Inflammatory macrophage treated with lipopolysaccharide for 4 hours (primary cell): Measurements from ENCODE around the gene ZNF10.

ENCODE experiments used
- DNase-seq: peaks from one replicate; pipeline ENCODE4 v3.0.0-alpha.2; 2020

Gene ZNF10

GRCh38 chr12:133130038-133130807, at the start of gene ZNF10, which contains the start of gene ZNF891:
Gene ZNF10, plus strand, starts transcription at chr12:133130627. Its CDS starts 13,866 bp downstream, at chr12:133144493.
Gene ZNF891, minus strand, starts transcription at chr12:133130274. Its CDS starts 8,356 bp downstream, at chr12:133121918.
- peak; percentile 92 for DNase-seq

GRCh38 chr12:133081159-133081780, 49.2 kb upstream of the ZNF10 start:
- no peak for DNase-seq

- no peak for DNase-seq
Observed at GRCh38 chr12:133083345-133083744, 47.1 kb upstream of the ZNF10 start.

GRCh38 chr12:133105620-133106019, 24.8 kb upstream of the ZNF10 start:
- no peak for DNase-seq

GRCh38 chr12:133106253-133106652, 24.2 kb upstream of the ZNF10 start:
- no peak for DNase-seq

GRCh38 chr12:133107121-133107520, 23.3 kb upstream of the ZNF10 start:
- DNase-seq, result no peak

- DNase-seq, result no peak
Observed at GRCh38 chr12:133108150-133108549, 22.3 kb upstream of the ZNF10 start.

- no peak for DNase-seq
Observed at GRCh38 chr12:133120385-133121191, 9.8 kb upstream of the ZNF10 start.

GRCh38 chr12:133124674-133125073, 5.8 kb upstream of the ZNF10 start:
- no peak for DNase-seq

- peak; percentile 14 for DNase-seq
Observed at GRCh38 chr12:133129368-133130037, 924 bp upstream of the ZNF10 start.

- no peak for DNase-seq
Observed at GRCh38 chr12:133130808-133131128, 341 bp downstream of the ZNF10 start.

- no peak for DNase-seq
Observed at GRCh38 chr12:133135747-133136146, 5.3 kb downstream of the ZNF10 start.

- DNase-seq, result no peak
Observed at GRCh38 chr12:133145981-133146380, 15.6 kb downstream of the ZNF10 start.

GRCh38 chr12:133156125-133156690, 25.8 kb downstream of the ZNF10 start:
- no peak for DNase-seq

GRCh38 chr12:133165776-133166175, 35.3 kb downstream of the ZNF10 start:
- no peak for DNase-seq

GRCh38 chr12:133172491-133172890, 42.1 kb downstream of the ZNF10 start:
- no peak for DNase-seq

GRCh38 chr12:133174901-133175300, 44.5 kb downstream of the ZNF10 start:
- no peak for DNase-seq

- no peak for DNase-seq
Observed at GRCh38 chr12:133180669-133181068, 50.2 kb downstream of the ZNF10 start.

GRCh38 chr12:133181238-133181959, 51.0 kb downstream of the ZNF10 start, which contains the start of gene ZNF268:
Gene ZNF268, plus strand, starts transcription at chr12:133181495. Its CDS starts 503 bp downstream, at chr12:133181998.
- peak; percentile 95 for DNase-seq

- no peak for DNase-seq
Observed at GRCh38 chr12:133190176-133190575, 59.7 kb downstream of the ZNF10 start.

GRCh38 chr12:133192847-133193246, 62.4 kb downstream of the ZNF10 start:
- no peak for DNase-seq

- DNase-seq, result no peak
Observed at GRCh38 chr12:133201888-133202287, 71.5 kb downstream of the ZNF10 start.
